Measurements from ENCODE around the gene NEK1. TPM values are rescaled to one million over a fixed set of nuclear protein-coding genes. Genes with fewer than 3 reads are reported as not detected.

The NEK1 gene
- polyA plus RNA-seq, 1 donor from 2014 or later = 17.1 TPM

DNA sequence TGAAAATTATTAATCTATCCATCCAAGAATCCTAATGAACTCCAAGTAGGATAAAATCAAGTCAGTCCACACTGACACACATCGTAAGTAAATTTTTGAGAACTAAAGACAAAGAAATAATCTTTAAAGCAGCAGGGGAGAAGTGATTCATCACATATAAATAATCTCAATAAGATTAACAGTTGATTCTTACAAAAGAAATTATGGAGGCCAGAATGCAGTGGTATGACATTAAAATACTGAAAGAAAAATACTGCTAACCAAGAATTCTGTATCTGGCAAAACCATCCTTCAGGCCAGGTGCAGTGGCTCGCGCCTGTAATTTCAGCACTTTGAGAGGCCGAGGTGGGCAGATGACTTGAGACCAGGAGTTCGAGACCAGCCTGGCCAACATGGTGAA is 245.6 kb downstream of the NEK1 start:
- no peaks in the 10 kb centered on the region for H3K36me3 ChIP-seq (ENCODE audit: insufficient read depth, low read length)
- no peaks in the 10 kb centered on the region for H3K27me3 ChIP-seq (ENCODE audit: insufficient read depth, low read depth, low read length)
- H3K79me2 ChIP-seq (replicated peaks; ENCODE audit: insufficient read depth, low read length) = no peaks in the 10 kb centered on the region
- no peak overlapping the region for H3K9ac ChIP-seq (ENCODE audit: low read length)
- H3F3A ChIP-seq (ENCODE audit: insufficient read depth, low read length, poor library complexity, severe bottlenecking) = no peaks in the 10 kb centered on the region
- no peaks in the 10 kb centered on the region for H3K9me3 ChIP-seq (ENCODE audit: low read length)
- H3K4me3 ChIP-seq (ENCODE audit: low read length) = no peak overlapping the region
- no peak overlapping the region for H3K27ac ChIP-seq (ENCODE audit: low read length)
- TF ChIP-seq, protein P1, sequence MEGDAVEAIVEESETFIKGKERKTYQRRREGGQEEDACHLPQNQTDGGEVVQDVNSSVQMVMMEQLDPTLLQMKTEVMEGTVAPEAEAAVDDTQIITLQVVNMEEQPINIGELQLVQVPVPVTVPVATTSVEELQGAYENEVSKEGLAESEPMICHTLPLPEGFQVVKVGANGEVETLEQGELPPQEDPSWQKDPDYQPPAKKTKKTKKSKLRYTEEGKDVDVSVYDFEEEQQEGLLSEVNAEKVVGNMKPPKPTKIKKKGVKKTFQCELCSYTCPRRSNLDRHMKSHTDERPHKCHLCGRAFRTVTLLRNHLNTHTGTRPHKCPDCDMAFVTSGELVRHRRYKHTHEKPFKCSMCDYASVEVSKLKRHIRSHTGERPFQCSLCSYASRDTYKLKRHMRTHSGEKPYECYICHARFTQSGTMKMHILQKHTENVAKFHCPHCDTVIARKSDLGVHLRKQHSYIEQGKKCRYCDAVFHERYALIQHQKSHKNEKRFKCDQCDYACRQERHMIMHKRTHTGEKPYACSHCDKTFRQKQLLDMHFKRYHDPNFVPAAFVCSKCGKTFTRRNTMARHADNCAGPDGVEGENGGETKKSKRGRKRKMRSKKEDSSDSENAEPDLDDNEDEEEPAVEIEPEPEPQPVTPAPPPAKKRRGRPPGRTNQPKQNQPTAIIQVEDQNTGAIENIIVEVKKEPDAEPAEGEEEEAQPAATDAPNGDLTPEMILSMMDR (IDR thresholded peaks at IDR 0.05; ENCODE audit: poor library complexity, severe bottlenecking) = no peak
- TF ChIP-seq TAF1 (IDR thresholded peaks at IDR 0.05; ENCODE audit: low read depth) = no peak
- TF ChIP-seq EP300 (conservative IDR thresholded peaks at IDR 0.05; ENCODE audit: poor library complexity, severe bottlenecking) = no peak
- TF ChIP-seq POLR2AphosphoS5 (IDR thresholded peaks at IDR 0.05) = no peak
- TF ChIP-seq SMC3 (conservative IDR thresholded peaks at IDR 0.05; ENCODE audit: poor library complexity) = no peak
- no peak for TF ChIP-seq MXI1 (conservative IDR thresholded peaks at IDR 0.05; ENCODE audit: poor library complexity, severe bottlenecking)
- TF ChIP-seq RAD21 (conservative IDR thresholded peaks at IDR 0.05) = no peak
- TF ChIP-seq, protein P2, sequence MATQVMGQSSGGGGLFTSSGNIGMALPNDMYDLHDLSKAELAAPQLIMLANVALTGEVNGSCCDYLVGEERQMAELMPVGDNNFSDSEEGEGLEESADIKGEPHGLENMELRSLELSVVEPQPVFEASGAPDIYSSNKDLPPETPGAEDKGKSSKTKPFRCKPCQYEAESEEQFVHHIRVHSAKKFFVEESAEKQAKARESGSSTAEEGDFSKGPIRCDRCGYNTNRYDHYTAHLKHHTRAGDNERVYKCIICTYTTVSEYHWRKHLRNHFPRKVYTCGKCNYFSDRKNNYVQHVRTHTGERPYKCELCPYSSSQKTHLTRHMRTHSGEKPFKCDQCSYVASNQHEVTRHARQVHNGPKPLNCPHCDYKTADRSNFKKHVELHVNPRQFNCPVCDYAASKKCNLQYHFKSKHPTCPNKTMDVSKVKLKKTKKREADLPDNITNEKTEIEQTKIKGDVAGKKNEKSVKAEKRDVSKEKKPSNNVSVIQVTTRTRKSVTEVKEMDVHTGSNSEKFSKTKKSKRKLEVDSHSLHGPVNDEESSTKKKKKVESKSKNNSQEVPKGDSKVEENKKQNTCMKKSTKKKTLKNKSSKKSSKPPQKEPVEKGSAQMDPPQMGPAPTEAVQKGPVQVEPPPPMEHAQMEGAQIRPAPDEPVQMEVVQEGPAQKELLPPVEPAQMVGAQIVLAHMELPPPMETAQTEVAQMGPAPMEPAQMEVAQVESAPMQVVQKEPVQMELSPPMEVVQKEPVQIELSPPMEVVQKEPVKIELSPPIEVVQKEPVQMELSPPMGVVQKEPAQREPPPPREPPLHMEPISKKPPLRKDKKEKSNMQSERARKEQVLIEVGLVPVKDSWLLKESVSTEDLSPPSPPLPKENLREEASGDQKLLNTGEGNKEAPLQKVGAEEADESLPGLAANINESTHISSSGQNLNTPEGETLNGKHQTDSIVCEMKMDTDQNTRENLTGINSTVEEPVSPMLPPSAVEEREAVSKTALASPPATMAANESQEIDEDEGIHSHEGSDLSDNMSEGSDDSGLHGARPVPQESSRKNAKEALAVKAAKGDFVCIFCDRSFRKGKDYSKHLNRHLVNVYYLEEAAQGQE (IDR thresholded peaks at IDR 0.05; ENCODE audit: borderline replicate concordance) = no peak
- TF ChIP-seq EZH2 (IDR thresholded peaks at IDR 0.05; ENCODE audit: borderline replicate concordance, insufficient read depth, low read length, poor library complexity, severe bottlenecking) = no peak
- H2AFZ ChIP-seq (ENCODE audit: low read depth, low read length) = no peak overlapping the region
- H3K9me2 ChIP-seq (ENCODE audit: insufficient read depth, low read length) = no peaks in the 10 kb centered on the region
- no peaks in the 10 kb centered on the region for H4K20me1 ChIP-seq (ENCODE audit: insufficient read depth)
- H3K4me2 ChIP-seq (ENCODE audit: low read length) = no peak overlapping the region

DNA sequence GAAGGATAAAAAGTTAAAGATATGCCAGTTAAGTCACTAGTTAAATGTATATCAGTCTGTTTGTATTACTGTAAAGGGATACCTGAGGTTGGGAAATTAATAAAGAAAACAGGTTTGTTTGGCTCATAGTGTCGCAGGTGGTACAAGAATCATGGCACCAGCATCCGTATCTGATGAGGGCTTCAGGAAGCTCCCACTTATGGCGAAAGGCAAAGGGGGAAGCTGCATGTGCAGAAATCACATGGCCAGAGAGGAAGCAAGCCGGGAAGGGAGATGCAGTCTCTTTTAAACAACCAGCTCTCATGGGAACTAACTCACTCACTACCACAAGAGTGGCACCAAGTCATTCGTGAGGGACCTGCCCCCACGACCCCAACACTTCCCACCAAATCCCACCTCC is 249.8 kb downstream of the NEK1 start:
- Histone ChIP-seq H4K20me1 (ENCODE audit: insufficient read depth) (no peaks in the 10 kb centered on the region), H3K36me3 (ENCODE audit: insufficient read depth, low read length) (no peaks in the 10 kb centered on the region), H3K27me3 (ENCODE audit: insufficient read depth, low read depth, low read length) (no peaks in the 10 kb centered on the region), H3K9me2 (ENCODE audit: insufficient read depth, low read length) (no peaks in the 10 kb centered on the region), H2AFZ (ENCODE audit: low read depth, low read length) (no peak overlapping the region), H3K9ac (ENCODE audit: low read length) (no peak overlapping the region), H3K9me3 (ENCODE audit: low read length) (no peaks in the 10 kb centered on the region), H3F3A (ENCODE audit: insufficient read depth, low read length, poor library complexity, severe bottlenecking) (no peaks in the 10 kb centered on the region), H3K79me2 (replicated peaks; ENCODE audit: insufficient read depth, low read length) (no peaks in the 10 kb centered on the region), H3K4me3 (ENCODE audit: low read length) (no peak overlapping the region), H3K27ac (ENCODE audit: low read length) (no peak overlapping the region), H3K4me2 (ENCODE audit: low read length) (no peak overlapping the region)
- TF ChIP-seq RAD21 (conservative IDR thresholded peaks at IDR 0.05) = no peak

DNA sequence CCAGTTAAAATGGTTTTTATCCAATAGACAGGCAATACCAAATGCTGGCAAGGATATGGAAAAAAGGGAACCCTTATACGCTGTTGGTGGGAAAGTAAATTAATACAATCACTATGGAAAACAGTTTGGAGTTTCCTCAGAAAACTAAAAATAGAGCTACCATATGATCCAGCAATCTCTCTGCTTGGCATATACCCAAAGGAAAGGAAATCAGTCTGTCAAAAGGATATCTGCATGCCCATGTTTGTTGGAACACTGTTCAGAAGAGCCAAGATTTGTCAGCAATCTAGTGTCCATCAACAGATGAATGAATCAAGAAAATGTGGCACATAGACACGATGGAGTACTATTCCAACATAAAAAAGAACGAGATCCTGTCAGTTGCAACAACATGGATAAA is 250.6 kb downstream of the NEK1 start:
- Histone ChIP-seq H3K27ac (ENCODE audit: low read length) (no peak overlapping the region), H2AFZ (ENCODE audit: low read depth, low read length) (no peak overlapping the region), H3K9ac (ENCODE audit: low read length) (no peak overlapping the region), H3K9me3 (ENCODE audit: low read length) (no peaks in the 10 kb centered on the region), H3K4me3 (ENCODE audit: low read length) (no peak overlapping the region), H3K36me3 (ENCODE audit: insufficient read depth, low read length) (no peaks in the 10 kb centered on the region), H3F3A (ENCODE audit: insufficient read depth, low read length, poor library complexity, severe bottlenecking) (no peaks in the 10 kb centered on the region), H3K27me3 (ENCODE audit: insufficient read depth, low read depth, low read length) (no peaks in the 10 kb centered on the region), H4K20me1 (ENCODE audit: insufficient read depth) (no peaks in the 10 kb centered on the region), H3K79me2 (replicated peaks; ENCODE audit: insufficient read depth, low read length) (no peaks in the 10 kb centered on the region), H3K4me2 (ENCODE audit: low read length) (no peak overlapping the region), H3K9me2 (ENCODE audit: insufficient read depth, low read length) (no peaks in the 10 kb centered on the region)
- no peak for TF ChIP-seq EZH2 (IDR thresholded peaks at IDR 0.05; ENCODE audit: borderline replicate concordance, insufficient read depth, low read length, poor library complexity, severe bottlenecking)
- TF ChIP-seq POLR2AphosphoS5 (IDR thresholded peaks at IDR 0.05) = no peak
- no peak for TF ChIP-seq EP300 (conservative IDR thresholded peaks at IDR 0.05; ENCODE audit: poor library complexity, severe bottlenecking)
- TF ChIP-seq MXI1 (conservative IDR thresholded peaks at IDR 0.05; ENCODE audit: poor library complexity, severe bottlenecking) = no peak
- TF ChIP-seq, protein P1 (IDR thresholded peaks at IDR 0.05; ENCODE audit: poor library complexity, severe bottlenecking) = no peak
- no peak for TF ChIP-seq RAD21 (conservative IDR thresholded peaks at IDR 0.05)
- TF ChIP-seq, protein P2 (IDR thresholded peaks at IDR 0.05; ENCODE audit: borderline replicate concordance) = no peak
- no peak for TF ChIP-seq SMC3 (conservative IDR thresholded peaks at IDR 0.05; ENCODE audit: poor library complexity)
- TF ChIP-seq TAF1 (IDR thresholded peaks at IDR 0.05; ENCODE audit: low read depth) = no peak
